Endodermal cell (in vitro differentiated cells): ENCODE measurements around the gene SMAD2. TPM values are rescaled to one million over a fixed set of nuclear protein-coding genes. Genes with fewer than 3 reads are reported as not detected.

ENCODE experiments used
- DNase-seq: peaks from one replicate; pipeline ENCODE4 v3.0.0-alpha.2; 2017
- H3K27ac ChIP-seq: 2 replicates; pipeline ENCODE4 v1.5.1; 2013; ENCODE audit warnings: mild to moderate bottlenecking, low read depth, low read length, moderate library complexity
- H3K27me3 ChIP-seq: 2 replicates; pipeline ENCODE4 v1.6.1; 2013; ENCODE audit warnings: mild to moderate bottlenecking, low read length, moderate library complexity; ENCODE audit not compliant: insufficient read depth, control insufficient read depth, poor library complexity, severe bottlenecking
- H3K36me3 ChIP-seq: 2 replicates; pipeline ENCODE4 v1.7.0; 2013; ENCODE audit warnings: mild to moderate bottlenecking, low read length, moderate library complexity; ENCODE audit not compliant: control insufficient read depth, insufficient read depth
- H3K4me1 ChIP-seq: one replicate; pipeline ENCODE4 v1.7.0; 2013; ENCODE audit warnings: low read length; ENCODE audit not compliant: control insufficient read depth, insufficient read depth
- H3K4me3 ChIP-seq: 2 replicates; pipeline ENCODE4 v1.5.1; 2013; ENCODE audit warnings: mild to moderate bottlenecking, low read length, moderate library complexity
- H3K9ac ChIP-seq: 2 replicates; pipeline ENCODE4 v1.6.1; 2013; ENCODE audit warnings: mild to moderate bottlenecking, low read length, moderate library complexity; ENCODE audit not compliant: poor library complexity, severe bottlenecking; ENCODE audit errors: extremely low read depth
- H3K9me3 ChIP-seq: 2 replicates; pipeline ENCODE4 v1.6.1; 2013; ENCODE audit warnings: mild to moderate bottlenecking, low read length, moderate library complexity; ENCODE audit not compliant: control insufficient read depth
- H3K27ac Mint-ChIP-seq: 2 replicates; pipeline ENCODE4 v1.8.0; 2020; ENCODE audit warnings: mixed read lengths
- H3K27me3 Mint-ChIP-seq: 2 replicates; pipeline ENCODE4 v1.8.0; 2021; ENCODE audit warnings: mild to moderate bottlenecking, mixed read lengths; ENCODE audit not compliant: insufficient read depth
- H3K36me3 Mint-ChIP-seq: 2 replicates; pipeline ENCODE4 v1.8.0; 2020; ENCODE audit warnings: low read depth, mixed read lengths
- H3K4me1 Mint-ChIP-seq: 2 replicates; pipeline ENCODE4 v1.8.0; 2020; ENCODE audit warnings: mixed read lengths
- H3K4me3 Mint-ChIP-seq: 2 replicates; pipeline ENCODE4 v1.8.0; 2020; ENCODE audit warnings: mild to moderate bottlenecking, moderate library complexity, mixed read lengths
- H3K9me3 Mint-ChIP-seq: 2 replicates; pipeline ENCODE4 v1.8.0; 2020; ENCODE audit warnings: mild to moderate bottlenecking, mixed read lengths
- WGBS, 2 experiments: methylation state at CpG; one replicate each; pipeline versions ENCODE4 v1.1.5 to v1.1.7; 2013; ENCODE audit warnings: missing lambda C conversion rate in 2 of 2, mixed read lengths in 1 of 2; ENCODE audit not compliant: insufficient coverage in 1 of 2, insufficient read length in 1 of 2; 5-methylcytosine and 5-hydroxymethylcytosine counted together
- total RNA-seq, 2 donors: library from RNA; stranded (reverse); fragmentation: NEBNext Ultra II Directional in 1 of 2; extraction: Animal tissue kit (Norgen Biotek cat#: 25700) in 1 of 2; gene quantifications; 2 replicates in 1 of 2; 3 replicates in 1 of 2; pipeline ENCODE4 v1.2.1, GENCODE V29; 2021
- TF ChIP-seq, protein P1 (sequence below): fragments of 200-600 bp; sonication (generic); conservative IDR thresholded peaks from 2 replicates; pipeline ENCODE4 v1.5.0; 2021; ENCODE audit warnings: antibody characterized with exemption, mild to moderate bottlenecking

SMAD2 gene
- total RNA-seq, 2 donors from 2014 or later = 156 to 189 TPM

DNA sequence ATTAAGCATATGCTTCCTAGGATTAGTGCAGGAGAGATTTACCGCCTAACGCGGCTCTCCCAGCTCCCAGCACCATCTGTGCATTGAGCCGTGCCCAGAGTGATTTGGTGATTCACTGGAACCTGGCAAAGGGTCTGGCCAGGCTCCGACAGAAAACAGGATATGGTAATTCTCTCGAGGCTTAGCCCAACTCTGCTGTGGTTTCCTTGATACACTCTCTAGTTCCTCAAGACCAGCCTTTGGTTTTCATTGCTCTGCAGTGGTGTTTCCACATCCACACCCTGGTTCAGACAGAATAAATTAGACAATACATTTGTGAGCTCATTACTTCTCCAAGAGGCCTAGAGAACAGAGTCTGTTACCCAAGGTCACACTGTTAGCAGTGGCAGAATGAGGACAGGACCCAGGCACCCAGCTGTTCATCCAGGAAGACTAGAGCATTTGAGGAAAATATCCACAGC, 23.0 kb upstream of the SMAD2 start:
- H3K27ac ChIP-seq = no peak overlapping the region
- no peak overlapping the region for H3K9ac ChIP-seq
- Mint-ChIP-seq H3K36me3 (no peaks in the 10 kb centered on the region), H3K27me3 (no peaks in the 10 kb centered on the region), H3K4me1 (peaks cover 2% of the 10 kb centered on the region), H3K27ac (no peak overlapping the region), H3K4me3 (no peak overlapping the region), H3K9me3 (peaks cover 1% of the 10 kb centered on the region)
- DNase-seq = no peak
- H3K4me1 ChIP-seq = no peaks in the 10 kb centered on the region
- 79 to 83% methylated on average over 4 to 6 of the region's 6 CpGs for WGBS, 2 experiments
- H3K4me3 ChIP-seq = no peak overlapping the region
- H3K27me3 ChIP-seq = no peaks in the 10 kb centered on the region
- TF ChIP-seq, protein P1, sequence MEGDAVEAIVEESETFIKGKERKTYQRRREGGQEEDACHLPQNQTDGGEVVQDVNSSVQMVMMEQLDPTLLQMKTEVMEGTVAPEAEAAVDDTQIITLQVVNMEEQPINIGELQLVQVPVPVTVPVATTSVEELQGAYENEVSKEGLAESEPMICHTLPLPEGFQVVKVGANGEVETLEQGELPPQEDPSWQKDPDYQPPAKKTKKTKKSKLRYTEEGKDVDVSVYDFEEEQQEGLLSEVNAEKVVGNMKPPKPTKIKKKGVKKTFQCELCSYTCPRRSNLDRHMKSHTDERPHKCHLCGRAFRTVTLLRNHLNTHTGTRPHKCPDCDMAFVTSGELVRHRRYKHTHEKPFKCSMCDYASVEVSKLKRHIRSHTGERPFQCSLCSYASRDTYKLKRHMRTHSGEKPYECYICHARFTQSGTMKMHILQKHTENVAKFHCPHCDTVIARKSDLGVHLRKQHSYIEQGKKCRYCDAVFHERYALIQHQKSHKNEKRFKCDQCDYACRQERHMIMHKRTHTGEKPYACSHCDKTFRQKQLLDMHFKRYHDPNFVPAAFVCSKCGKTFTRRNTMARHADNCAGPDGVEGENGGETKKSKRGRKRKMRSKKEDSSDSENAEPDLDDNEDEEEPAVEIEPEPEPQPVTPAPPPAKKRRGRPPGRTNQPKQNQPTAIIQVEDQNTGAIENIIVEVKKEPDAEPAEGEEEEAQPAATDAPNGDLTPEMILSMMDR = no peak
- H3K9me3 ChIP-seq = no peaks in the 10 kb centered on the region
- H3K36me3 ChIP-seq = no peaks in the 10 kb centered on the region

DNA sequence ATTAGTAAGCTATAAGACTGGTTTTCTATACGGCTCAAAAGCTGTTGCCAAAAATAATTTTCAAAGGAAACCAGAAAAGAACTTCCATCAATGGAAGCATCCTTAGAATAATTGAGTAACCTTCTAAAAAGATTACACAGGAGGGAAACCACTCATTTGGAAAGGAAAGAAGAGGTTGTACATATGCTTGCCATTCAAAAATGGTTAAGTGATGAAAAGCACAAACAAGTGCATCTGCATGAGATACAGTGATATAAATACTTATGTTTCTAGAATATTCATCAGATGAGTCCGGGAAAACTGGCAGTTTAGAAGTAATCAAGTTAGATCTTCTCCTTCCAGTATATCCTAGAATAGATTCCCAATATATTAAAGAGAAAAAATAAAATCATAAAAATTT, 20.1 kb upstream of the SMAD2 start:
- peaks cover 5% of the 10 kb centered on the region for H3K9me3 Mint-ChIP-seq
- H3K27me3 Mint-ChIP-seq = no peaks in the 10 kb centered on the region
- Histone ChIP-seq H3K9me3 (no peaks in the 10 kb centered on the region), H3K9ac (no peak overlapping the region), H3K4me1 (no peaks in the 10 kb centered on the region), H3K27me3 (no peaks in the 10 kb centered on the region), H3K27ac (no peak overlapping the region), H3K36me3 (no peaks in the 10 kb centered on the region), H3K4me3 (no peak overlapping the region)
- peaks cover 5% of the 10 kb centered on the region for H3K4me1 Mint-ChIP-seq
- TF ChIP-seq, protein P1 = no peak
- WGBS, 2 experiments = 93 to 100% methylated on average over 1 of the region's 2 CpGs
- no peaks in the 10 kb centered on the region for H3K36me3 Mint-ChIP-seq
- no peak overlapping the region for H3K4me3 Mint-ChIP-seq
- DNase-seq = no peak
- H3K27ac Mint-ChIP-seq = no peak overlapping the region

DNA sequence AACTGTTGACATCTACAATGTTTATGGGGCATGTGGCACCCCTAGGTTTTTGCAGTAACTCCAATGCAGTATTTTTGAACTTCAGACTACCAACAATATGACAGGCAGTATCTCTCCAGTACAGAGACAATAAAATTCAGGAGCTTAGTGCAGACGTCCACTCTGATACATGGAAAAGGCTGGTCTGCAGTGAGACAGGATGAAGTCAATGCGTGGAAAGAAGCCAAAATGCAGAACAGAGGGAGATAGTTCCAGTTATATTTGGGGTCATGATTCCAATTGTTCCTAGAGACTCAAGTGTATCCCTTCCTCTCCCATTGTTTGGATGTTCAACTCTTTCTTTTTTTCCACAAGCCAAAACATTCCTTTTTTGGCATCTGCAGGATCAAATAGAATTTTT, 18.7 kb upstream of the SMAD2 start:
- no peak overlapping the region for H3K27ac Mint-ChIP-seq
- Histone ChIP-seq H3K27ac (no peak overlapping the region), H3K4me1 (no peaks in the 10 kb centered on the region), H3K9ac (no peak overlapping the region), H3K36me3 (no peaks in the 10 kb centered on the region), H3K27me3 (no peaks in the 10 kb centered on the region), H3K9me3 (no peaks in the 10 kb centered on the region), H3K4me3 (no peak overlapping the region)
- no peak for DNase-seq
- no peaks in the 10 kb centered on the region for H3K36me3 Mint-ChIP-seq
- peaks cover 5% of the 10 kb centered on the region for H3K9me3 Mint-ChIP-seq
- no peaks in the 10 kb centered on the region for H3K27me3 Mint-ChIP-seq
- no peak overlapping the region for H3K4me3 Mint-ChIP-seq
- H3K4me1 Mint-ChIP-seq = peaks cover 7% of the 10 kb centered on the region
- TF ChIP-seq, protein P1 = no peak
- whole genome bisulfite sequencing, 2 experiments = 85 to 94% methylated on average over 2 of the region's 2 CpGs
